CD14-positive monocyte (primary cell): ENCODE measurements around the gene CLUH. TPM values are rescaled to one million over a fixed set of nuclear protein-coding genes. Genes with fewer than 3 reads are reported as not detected.
"Not testable (repeated sequence)": the region's sequence is repeated elsewhere in the genome, so short reads cannot be mapped to it uniquely, and the experiment has no call there.

Source experiments
- DNase-seq, 3 donors: peaks; one replicate each; pipeline ENCODE4 v3.0.0-alpha.2; 2011 to 2022
- H2AFZ ChIP-seq: 2 replicates; pipeline ENCODE4 v1.6.0; 2012; ENCODE audit warnings: mild to moderate bottlenecking, low read depth, low read length, inconsistent platforms; ENCODE audit not compliant: insufficient read depth, poor library complexity, severe bottlenecking
- H3K27ac ChIP-seq, 2 donors: 1 replicate in 1 of 2; 2 replicates in 1 of 2; pipeline ENCODE4 v1.5.1; 2012 to 2013; ENCODE audit warnings: low read length in 2 of 2, control low read depth in 1 of 2, inconsistent platforms in 1 of 2, low read depth in 1 of 2, mild to moderate bottlenecking in 1 of 2
- H3K27me3 ChIP-seq, 2 donors: one replicate each; pipeline versions ENCODE4 v1.6.0 to v1.6.1; 2011 to 2013; ENCODE audit warnings: low read length in 2 of 2; ENCODE audit not compliant: control insufficient read depth in 2 of 2, insufficient read depth in 2 of 2
- H3K36me3 ChIP-seq, 2 donors: replicated peaks in 1 of 2; 1 replicate in 1 of 2; 2 replicates in 1 of 2; pipeline versions ENCODE4 v1.5.1 to v1.6.1; 2012 to 2013; ENCODE audit warnings: low read length in 2 of 2, control low read depth in 1 of 2, inconsistent platforms in 1 of 2, mild to moderate bottlenecking in 1 of 2; ENCODE audit not compliant: insufficient read depth in 2 of 2, control insufficient read depth in 1 of 2
- H3K4me1 ChIP-seq, 2 donors: 1 replicate in 1 of 2; 2 replicates in 1 of 2; pipeline versions ENCODE4 v1.5.1 to v1.6.1; 2012 to 2013; ENCODE audit warnings: low read length in 2 of 2, control low read depth in 1 of 2, inconsistent platforms in 1 of 2, mild to moderate bottlenecking in 1 of 2, moderate library complexity in 1 of 2; ENCODE audit not compliant: insufficient read depth in 2 of 2, control insufficient read depth in 1 of 2
- H3K4me2 ChIP-seq: replicated peaks from 2 replicates; pipeline ENCODE3; 2012; ENCODE audit warnings: low read length, moderate library complexity, mild to moderate bottlenecking; ENCODE audit not compliant: poor library complexity, severe bottlenecking; ENCODE audit errors: extremely low read depth
- H3K4me3 ChIP-seq, 3 experiments: fragments of 200-600 bp in 1 of 3; sonication (generic) in 1 of 3; replicated peaks in 1 of 3; 1 replicate in 2 of 3; 2 replicates in 1 of 3; pipeline ENCODE4 v1.5.1; 2011 to 2013; ENCODE audit warnings: low read length in 3 of 3, mild to moderate bottlenecking in 3 of 3, control low read depth in 2 of 3, low read depth in 2 of 3, inconsistent platforms in 1 of 3, moderate library complexity in 1 of 3
- H3K79me2 ChIP-seq: 2 replicates; pipeline ENCODE4 v1.6.0; 2012; ENCODE audit warnings: mild to moderate bottlenecking, control low read depth, inconsistent platforms, low read length, moderate library complexity; ENCODE audit not compliant: insufficient read depth
- H3K9ac ChIP-seq: 2 replicates; pipeline ENCODE4 v1.6.0; 2017; ENCODE audit warnings: low read length, mild to moderate bottlenecking; ENCODE audit not compliant: insufficient read depth, poor library complexity, severe bottlenecking
- H3K9me3 ChIP-seq, 2 donors: replicated peaks in 1 of 2; 1 replicate in 1 of 2; 2 replicates in 1 of 2; pipeline versions ENCODE4 v1.5.1 to v1.6.1; 2012 to 2013; ENCODE audit warnings: low read length in 2 of 2, control low read depth in 1 of 2; ENCODE audit not compliant: control insufficient read depth in 1 of 2, insufficient read depth in 1 of 2
- H4K20me1 ChIP-seq: 2 replicates; pipeline ENCODE4 v1.6.0; 2012; ENCODE audit warnings: mild to moderate bottlenecking, low read length, control low read depth, moderate library complexity; ENCODE audit not compliant: insufficient read depth
- H3K27ac Mint-ChIP-seq, 7 donors: one replicate each; pipeline ENCODE4 v1.8.0; 2020; ENCODE audit warnings: mild to moderate bottlenecking in 7 of 7, mixed read lengths in 7 of 7, moderate library complexity in 6 of 7, inconsistent platforms in 2 of 7
- H3K27me3 Mint-ChIP-seq, 3 donors: one replicate each; pipeline ENCODE4 v1.8.0; 2021 to 2022; ENCODE audit warnings: low read depth in 3 of 3, mild to moderate bottlenecking in 3 of 3, mixed read lengths in 3 of 3, moderate library complexity in 3 of 3, inconsistent platforms in 1 of 3
- H3K36me3 Mint-ChIP-seq, 2 donors: one replicate each; pipeline ENCODE4 v1.8.0; 2020; ENCODE audit warnings: mixed read lengths in 2 of 2, inconsistent platforms in 1 of 2, mild to moderate bottlenecking in 1 of 2
- H3K4me1 Mint-ChIP-seq: one replicate; pipeline ENCODE4 v1.8.0; 2020; ENCODE audit warnings: mild to moderate bottlenecking, mixed read lengths
- H3K4me3 Mint-ChIP-seq, 2 donors: one replicate each; pipeline ENCODE4 v1.8.0; 2020; ENCODE audit warnings: mild to moderate bottlenecking in 2 of 2, mixed read lengths in 2 of 2, moderate library complexity in 1 of 2
- H3K9me3 Mint-ChIP-seq, 7 donors: one replicate each; pipeline ENCODE4 v1.8.0; 2020 to 2022; ENCODE audit warnings: mixed read lengths in 7 of 7, mild to moderate bottlenecking in 6 of 7, moderate library complexity in 6 of 7, inconsistent platforms in 2 of 7
- CTCF ChIP-seq: fragments of 200-600 bp; IDR thresholded peaks from one replicate; pipeline ENCODE4 v1.8.0; 2022; ENCODE audit warnings: antibody characterized with exemption, mild to moderate bottlenecking
- WGBS: methylation state at CpG from one replicate; pipeline ENCODE4 v1.1.5; 2013; ENCODE audit warnings: missing lambda C conversion rate; ENCODE audit not compliant: insufficient coverage; 5-methylcytosine and 5-hydroxymethylcytosine counted together
- intact Hi-C, 2 donors: fragments of 100-400 bp; cut with micrococcal nuclease; formaldehyde crosslinking; loops; one replicate each; pipeline versions ENCODE4 v1.15.0 to v1.15.1; 2023
- polyA plus RNA-seq, 3 donors: library from polyadenylated mRNA; depleted of rRNA in 1 of 3; unstranded in 2 of 3; stranded (reverse) in 1 of 3; fragments of 300-500 nt in 2 of 3; fragments of >200 nt in 1 of 3; fragmentation: Illumina TruSeq in 2 of 3; gene quantifications; 1 replicate in 2 of 3; 2 replicates in 1 of 3; pipeline ENCODE4 v1.2.3, GENCODE V29; 2012 to 2021

The CLUH gene
- polyA plus RNA-seq, 3 donors, result 1.6 to 26.2 (median 4.2) TPM

- WGBS, result 93% methylated on average over 26 of the region's 27 CpGs
- DNase-seq, result no peak
- H4K20me1 ChIP-seq, result peaks cover 15% of the 10 kb centered on the region
- no peak overlapping the region for H3K27ac ChIP-seq
- no peak overlapping the region for H3K4me2 ChIP-seq
- no peak overlapping the region for H3K9ac ChIP-seq
- H3K36me3 ChIP-seq, result peaks cover 77 to 88% of the 10 kb centered on the region in 2 donors
- H3K9me3 ChIP-seq, result no peaks in the 10 kb centered on the region
- Mint-ChIP-seq H3K9me3 (no peaks in the 10 kb centered on the region), H3K4me3 (no peak overlapping the region), H3K27ac (no peak overlapping the region), H3K36me3 (peaks cover 56 to 81% of the 10 kb centered on the region in 2 donors), H3K4me1 (no peaks in the 10 kb centered on the region), H3K27me3 (no peaks in the 10 kb centered on the region)
- H3K79me2 ChIP-seq, result peaks cover 10% of the 10 kb centered on the region
- no peaks in the 10 kb centered on the region for H3K4me1 ChIP-seq
- intact Hi-C loops, result no loop called here
- no peaks in the 10 kb centered on the region for H3K27me3 ChIP-seq
- no peak overlapping the region for H2AFZ ChIP-seq
- H3K4me3 ChIP-seq, result no peak overlapping the region
- no peak for TF ChIP-seq CTCF
Measured at GRCh38 chr17:2700491-2701141, 10.9 kb downstream of the CLUH start.

GRCh38 chr17:2700030-2700490 is 11.5 kb downstream of the CLUH start:
- H3K4me3 ChIP-seq, result no peak overlapping the region
- intact Hi-C loops, result no loop called here
- no peaks in the 10 kb centered on the region for H3K9me3 ChIP-seq
- Mint-ChIP-seq H3K27ac (no peak overlapping the region), H3K4me3 (no peak overlapping the region), H3K4me1 (no peaks in the 10 kb centered on the region), H3K36me3 (peaks cover 59 to 86% of the 10 kb centered on the region in 2 donors), H3K27me3 (no peaks in the 10 kb centered on the region), H3K9me3 (no peaks in the 10 kb centered on the region)
- H3K27me3 ChIP-seq, result no peaks in the 10 kb centered on the region
- H2AFZ ChIP-seq, result no peak overlapping the region
- H3K4me1 ChIP-seq, result no peaks in the 10 kb centered on the region
- no peak overlapping the region for H3K9ac ChIP-seq
- no peak for DNase-seq
- peaks cover 5% of the 10 kb centered on the region for H3K79me2 ChIP-seq
- H4K20me1 ChIP-seq, result peaks cover 10% of the 10 kb centered on the region
- 99% methylated on average over 15 of the region's 20 CpGs for WGBS
- no peak overlapping the region for H3K4me2 ChIP-seq
- H3K36me3 ChIP-seq, result peaks cover 82 to 94% of the 10 kb centered on the region in 2 donors
- H3K27ac ChIP-seq, result no peak overlapping the region
- no peak for TF ChIP-seq CTCF

- H3K9me3 ChIP-seq, H3K4me1 ChIP-seq, DNase-seq, H3K27me3 Mint-ChIP-seq, H3K27ac ChIP-seq, H3K4me3 ChIP-seq, intact Hi-C loops, H3K4me2 ChIP-seq, H2AFZ ChIP-seq, H3K4me1 Mint-ChIP-seq, H4K20me1 ChIP-seq, H3K4me3 Mint-ChIP-seq, H3K79me2 ChIP-seq, H3K9ac ChIP-seq, H3K9me3 Mint-ChIP-seq, H3K27me3 ChIP-seq: not testable (repeated sequence)
- H3K36me3 ChIP-seq, result peaks cover 79 to 97% of the 10 kb centered on the region in 2 donors
- WGBS, result 95% methylated on average over 9 of the region's 18 CpGs
- Mint-ChIP-seq H3K36me3 (peaks cover 59 to 86% of the 10 kb centered on the region in 2 donors), H3K27ac (peak overlapping the region in 1 of 7 donors; percentile 31)
Measured at GRCh38 chr17:2699216-2699805, 12.3 kb downstream of the CLUH start.
